ENCODE measurements around the gene MXRA7.
A peak's percentile ranks its signal among the peaks of the same experiment; 100 is the strongest.

Gene MXRA7

DNA sequence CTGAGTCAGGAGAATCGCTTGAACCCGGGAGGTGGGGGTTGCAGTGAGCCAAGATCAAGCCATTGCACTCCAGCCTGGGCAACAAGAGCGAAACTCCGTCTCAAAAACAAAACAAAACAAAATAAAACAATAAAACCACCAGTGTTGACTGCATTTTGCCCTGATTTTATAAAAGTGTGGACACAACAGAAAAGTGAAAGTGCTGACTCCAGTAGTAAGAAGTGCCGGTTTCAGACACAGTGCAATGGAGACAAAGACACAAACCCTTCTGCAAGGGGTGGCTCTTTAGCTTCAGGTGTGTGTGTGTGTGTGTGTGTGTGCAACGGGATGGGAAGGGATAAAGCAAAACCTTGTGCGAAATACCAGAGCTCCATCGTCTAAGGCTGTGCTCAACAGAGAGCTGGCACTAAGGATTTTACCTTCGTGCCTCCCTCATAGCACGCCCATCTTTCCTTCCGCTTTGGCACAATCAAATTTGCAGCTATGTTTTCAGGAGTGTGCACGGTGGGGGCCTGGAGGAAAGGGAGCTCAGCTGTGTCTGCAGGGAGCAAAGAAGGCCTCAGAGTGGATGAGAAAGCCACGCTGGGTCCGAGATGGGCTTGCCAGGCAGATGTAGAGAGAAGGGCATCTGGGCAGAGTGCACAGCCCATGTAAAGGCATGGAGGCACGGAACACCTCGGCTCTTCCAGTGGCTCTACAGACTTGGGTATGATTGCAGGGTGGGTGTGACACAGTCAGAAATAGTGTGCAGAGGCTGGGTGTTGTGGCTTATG, 15.5 kb downstream of the MXRA7 start:
- peak; percentile 78 for DNase-seq

DNA sequence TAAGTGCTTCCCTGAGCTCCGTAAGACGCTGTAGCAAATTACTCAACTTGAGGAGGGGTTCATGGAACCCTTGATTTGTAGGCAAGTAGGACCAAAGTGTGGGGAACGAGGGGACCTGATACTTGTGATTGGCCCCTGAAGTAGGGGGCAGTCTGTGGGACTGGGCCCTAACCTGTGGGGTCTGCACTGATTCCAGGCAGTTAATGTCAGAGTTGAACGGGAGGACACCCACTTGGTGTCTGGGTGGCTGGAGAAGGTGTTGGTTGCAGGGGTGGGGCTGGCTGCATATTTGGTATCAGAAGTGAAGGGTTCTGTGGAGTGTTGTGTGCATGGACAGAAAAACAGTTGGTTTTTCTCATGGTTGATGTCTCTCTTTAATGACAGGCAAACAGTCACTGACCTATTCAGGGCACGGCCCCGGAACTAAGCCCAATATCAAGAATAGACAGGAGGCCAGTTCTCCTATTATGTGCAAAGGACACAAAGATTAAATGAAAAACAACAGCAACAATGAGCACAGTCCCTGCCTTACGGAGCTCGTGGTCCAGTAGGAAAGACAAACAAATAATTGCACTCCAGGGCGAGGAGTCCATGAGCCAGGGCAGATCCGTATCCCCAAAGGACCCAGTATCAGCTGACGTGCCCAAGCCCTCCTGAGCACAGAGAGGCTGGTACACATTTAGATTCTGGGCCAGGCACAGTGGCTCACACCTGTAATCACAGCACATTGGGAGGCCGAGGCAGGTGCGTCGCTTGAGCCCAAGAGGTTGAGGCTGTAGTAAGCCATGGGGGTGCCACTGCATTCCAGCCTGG, 19.2 kb downstream of the MXRA7 start:
- no peak for DNase-seq

DNA sequence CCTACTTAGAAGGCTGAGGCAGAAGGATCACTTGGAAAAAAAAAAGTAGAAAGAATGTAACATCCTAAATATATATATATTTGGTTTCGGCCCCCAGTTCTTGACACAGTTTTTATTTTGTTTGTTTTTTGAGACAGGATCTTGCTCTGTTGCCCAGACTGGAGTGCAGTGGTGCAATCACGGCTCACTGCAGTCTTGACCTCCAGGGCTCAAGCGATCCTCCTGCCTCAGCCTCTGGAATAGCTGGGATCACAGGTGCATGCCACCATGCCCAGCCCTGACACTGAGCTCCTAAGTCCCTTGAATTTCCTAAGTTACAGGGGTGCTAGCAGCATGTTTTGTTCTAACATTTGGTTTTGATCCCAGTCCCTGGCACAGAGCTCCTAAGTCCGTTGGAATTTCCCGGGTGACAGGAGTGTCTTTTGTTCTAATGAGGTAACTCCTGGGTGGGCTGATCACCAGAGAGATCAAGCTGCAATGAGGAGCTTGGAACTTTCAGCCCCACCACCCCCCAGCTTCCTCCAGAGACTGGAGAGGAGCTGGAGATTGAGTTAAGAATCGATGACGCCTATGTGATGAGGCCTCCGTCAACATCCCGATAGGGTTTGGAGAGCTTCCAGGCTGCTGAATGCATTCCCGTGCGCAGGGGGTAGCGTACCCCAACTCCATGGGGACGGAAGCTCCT, 20.0 kb downstream of the MXRA7 start:
- no peak for DNase-seq

DNA sequence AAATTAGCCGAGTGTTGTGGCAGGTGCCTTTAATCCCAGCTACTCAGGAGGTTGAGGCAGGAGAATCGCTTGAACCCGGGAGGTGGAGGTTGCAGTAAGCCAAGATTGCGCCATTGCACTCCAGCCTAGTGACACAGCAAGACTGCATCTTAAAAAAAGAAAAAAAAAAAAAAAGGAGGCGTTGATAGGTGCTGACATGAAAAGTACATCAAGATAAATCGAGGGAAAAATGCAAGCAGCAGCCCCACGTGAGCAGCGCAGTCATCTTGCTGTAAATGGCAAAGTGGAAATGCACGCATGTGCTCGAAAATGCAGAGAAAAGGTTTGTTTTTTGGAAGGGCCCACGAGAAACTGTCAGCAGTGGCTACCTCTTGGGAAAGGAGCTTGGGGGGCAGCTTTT, 20.9 kb downstream of the MXRA7 start:
- no peak for DNase-seq

DNA sequence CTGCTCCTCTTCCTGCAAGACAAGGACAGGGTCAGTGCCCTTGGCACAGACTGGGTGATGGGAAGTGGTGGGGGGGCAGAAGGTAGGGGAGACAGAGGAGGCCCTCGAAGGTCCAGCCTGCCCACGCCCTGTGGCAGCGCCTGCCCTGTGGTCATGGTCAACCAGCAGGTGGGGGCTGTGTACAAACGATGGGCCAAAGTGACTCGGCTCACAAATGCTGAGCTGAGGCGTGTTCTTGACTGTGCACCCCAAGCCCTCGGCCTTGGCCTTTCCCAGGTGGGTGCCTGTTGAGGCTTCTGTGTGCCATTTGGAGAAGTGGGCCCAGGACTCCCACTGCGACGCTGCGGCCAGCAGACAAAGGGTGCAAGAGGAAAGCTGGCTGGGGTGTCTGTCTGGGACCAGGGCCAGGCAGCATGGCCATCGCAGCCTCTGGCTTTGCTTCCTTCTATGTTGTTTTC, 22.6 kb downstream of the MXRA7 start:
- DNase-seq, result no peak

DNA sequence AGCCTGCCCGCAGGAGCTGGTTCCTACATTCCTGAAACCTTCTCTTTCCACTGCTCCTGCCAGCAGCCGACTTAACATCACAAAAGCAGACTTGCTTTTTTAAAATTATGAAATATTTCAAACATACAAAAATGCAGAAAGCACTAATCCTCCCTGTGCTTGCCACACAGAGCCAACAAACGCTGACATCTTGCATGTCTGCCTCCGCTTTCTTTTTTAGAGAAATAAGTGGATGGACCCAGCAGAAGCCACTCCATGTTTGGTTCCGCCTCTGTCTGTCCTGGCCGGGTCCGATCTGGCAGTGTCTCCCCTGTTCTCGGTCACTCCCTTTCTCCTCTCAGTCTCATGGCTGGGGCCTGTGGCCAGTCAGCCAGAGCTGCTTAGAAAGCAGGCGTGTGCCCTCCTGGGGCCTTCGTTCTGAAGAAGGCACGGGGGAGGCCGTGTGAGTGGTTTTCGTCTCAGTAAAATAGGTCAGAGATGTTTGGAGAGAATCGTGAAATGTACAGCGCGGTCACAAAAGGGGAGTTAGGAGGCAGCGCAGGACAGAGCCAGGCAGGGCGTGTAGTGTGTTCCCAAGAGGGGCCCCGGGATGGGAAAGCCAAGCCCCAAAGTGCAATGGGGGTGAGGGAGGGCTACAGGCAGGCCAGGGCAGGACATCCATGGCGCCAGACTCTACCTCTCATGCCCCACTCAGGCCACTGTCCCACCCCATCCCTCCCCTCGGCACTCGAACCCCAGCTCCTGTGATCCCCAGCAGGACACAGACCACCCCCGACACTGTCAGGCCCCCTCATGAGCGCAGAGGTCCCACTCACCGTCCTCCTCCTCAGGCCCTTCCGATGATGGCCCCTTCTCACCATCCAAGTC, 23.2 kb downstream of the MXRA7 start:
- DNase-seq, result no peak

DNA sequence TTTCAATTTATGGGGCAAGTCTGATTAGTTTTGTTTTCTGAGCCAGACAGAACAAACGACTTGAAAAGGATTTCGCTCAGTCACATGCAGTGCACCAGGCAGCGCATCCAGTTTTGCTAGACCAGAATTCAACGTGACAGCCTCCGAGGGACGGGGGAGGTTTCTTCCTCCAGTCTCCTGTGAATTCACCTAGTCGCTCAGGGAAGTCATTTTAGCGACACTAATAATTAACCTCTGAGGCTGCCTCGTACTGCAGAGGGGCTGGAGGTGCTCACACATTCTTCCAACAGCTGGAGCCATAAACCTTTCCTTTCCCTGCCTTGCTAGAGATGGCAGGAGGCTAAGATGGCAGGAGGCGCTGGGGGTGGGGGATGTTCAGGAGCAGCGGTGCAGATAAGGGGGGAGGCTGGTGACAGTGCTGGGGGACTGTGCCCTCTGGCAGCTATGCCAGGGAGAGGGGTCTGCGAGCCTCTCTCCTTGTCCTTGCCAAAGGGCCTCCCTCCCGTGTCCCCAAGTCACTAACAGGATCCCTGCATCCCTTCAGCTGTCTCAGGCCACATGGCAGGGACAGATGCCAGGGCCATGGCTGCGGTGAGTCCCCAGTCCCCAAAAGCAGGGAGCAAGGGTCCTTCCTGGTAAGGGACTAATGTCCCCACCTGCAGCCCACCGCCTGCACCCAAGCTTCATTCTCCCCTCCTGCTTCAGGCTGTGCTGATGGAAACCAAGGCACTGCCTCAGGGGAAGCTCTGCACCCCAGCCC, 24.0 kb downstream of the MXRA7 start:
- no peak for DNase-seq

DNA sequence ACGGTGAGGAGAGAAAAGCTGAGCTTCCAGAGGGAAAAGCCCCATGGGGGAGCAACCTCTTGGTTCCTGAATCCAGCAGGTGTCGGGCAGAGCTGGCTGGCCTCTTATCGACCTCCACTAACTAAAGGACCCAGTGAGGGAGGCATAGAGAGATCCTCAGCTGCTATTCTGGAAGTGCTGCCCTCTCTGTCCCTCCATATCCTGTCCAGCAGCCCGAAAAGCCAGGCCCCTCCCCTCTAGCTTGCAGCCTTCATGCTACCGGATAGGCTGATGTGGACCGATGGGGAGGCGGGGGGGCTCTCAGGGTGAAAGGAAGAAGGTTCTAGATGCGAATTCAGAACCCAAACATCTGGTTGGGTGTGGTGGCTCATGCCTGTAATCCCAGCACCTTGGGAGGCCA, 24.9 kb downstream of the MXRA7 start:
- no peak for DNase-seq

DNA sequence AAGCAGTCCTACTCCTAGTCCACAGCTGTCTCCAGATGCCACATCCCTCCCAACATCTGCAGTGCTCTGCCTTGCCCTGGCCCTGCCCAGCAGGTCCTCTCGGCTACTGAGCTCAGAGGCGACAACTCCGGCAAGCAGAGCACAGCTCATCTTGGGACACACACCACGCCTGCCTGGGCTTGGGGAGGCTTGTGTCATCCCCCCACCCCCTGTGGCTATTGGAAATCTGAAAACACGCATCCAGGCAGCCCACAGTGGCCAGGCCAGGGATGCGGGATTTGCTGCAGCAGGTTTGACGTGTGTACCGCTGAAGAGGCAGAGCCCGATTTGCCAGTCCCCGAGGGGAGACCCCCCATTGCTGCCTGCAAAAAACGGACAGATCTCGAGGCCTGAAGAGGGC, 25.4 kb downstream of the MXRA7 start:
- no peak for DNase-seq

DNA sequence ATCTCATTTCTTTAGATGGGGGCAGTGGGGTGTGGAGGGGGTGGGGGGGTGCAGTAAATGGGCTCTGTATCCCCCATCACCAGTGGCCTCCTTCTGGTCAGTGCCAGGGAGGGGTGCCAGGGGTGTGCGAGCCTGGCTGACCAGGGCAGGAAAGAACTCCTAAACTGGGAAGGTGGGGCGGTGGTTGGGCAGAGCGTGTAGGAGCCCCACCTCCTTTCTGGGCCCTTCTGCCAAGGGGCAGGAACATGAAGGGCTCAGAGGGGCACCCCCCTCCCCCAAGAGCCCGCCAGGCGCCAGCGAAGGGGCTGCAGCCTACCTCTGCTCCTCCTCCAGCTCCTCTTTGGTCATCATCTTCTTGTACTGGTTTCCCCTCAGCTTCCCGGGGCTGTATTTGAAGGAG, 26.0 kb downstream of the MXRA7 start:
- DNase-seq, result no peak

DNA sequence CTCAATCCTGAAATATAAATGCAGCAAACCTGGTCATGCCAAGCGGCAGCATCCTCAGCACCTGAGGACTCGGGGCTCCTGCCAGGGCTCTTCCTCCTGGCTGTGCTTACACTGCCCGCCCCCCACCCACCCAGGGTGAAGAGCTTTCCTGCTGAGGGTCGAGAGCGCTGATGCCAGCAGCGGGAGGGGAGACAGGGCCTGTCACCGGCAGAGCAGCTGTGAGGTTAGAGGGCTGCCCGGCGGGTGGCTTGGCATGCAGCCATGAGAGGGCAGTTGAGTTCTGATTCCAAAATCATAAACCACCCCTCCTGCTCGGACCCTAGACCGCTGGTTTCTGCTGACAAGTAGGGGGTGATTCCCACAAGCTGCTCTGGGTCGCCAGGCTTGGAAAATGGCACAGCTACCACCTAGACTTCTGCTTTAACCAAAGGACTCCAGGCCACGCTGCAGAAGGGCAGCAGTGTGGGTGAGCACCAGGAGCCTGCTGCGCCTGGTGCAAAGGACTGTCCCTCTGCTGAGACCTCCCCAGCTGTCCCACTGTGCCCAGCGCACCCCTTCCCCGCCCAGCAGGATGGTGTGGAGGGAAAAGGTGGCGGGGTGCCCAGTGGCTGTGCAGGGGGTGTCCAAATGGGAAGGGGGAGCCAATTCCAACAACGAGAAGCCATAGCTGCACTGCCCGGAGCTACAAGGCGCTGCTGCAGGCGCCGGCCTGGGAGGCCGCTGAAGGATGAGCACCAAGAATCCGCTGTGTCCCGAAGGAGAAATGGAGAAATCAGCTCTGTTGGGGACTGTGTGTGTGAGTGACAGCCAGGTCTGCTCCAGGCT, 26.6 kb downstream of the MXRA7 start:
- DNase-seq, result peak; percentile 57

DNA sequence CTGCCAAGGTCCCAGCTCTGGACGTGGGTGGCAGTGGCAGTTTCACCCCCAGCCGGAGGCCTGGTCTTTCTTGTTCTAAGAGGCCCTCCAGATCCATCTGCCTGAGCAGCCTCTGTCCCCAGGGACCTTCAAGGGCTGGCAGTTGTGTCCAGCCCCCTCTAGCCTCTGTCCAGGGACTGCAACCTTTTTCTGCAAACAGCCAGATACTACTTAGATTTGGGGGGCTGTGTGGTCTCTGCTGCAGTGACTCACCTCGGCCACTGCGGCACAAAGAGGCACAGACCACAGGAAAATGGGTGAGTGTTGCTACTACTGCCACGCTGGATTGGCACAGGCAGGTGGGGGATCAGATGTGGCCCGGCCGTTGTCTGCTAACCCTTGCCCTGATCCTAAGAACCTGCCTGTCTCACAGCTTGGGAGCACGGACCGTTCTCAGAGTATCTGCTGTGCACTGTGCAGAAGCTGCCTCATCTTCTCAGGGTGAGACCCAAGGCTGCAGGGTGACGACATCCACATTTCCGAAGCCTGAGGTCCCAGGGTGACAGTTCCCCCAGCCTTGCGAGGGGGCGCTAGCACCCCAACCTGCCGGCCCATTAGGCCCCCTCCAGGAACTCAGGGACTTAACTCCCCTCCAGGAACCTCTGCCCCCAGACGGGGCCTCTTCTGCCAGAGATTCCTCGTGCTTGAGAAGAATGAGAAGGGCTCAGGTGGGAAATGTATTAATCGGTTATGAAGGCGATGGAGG, 27.6 kb downstream of the MXRA7 start:
- no peak for DNase-seq

DNA sequence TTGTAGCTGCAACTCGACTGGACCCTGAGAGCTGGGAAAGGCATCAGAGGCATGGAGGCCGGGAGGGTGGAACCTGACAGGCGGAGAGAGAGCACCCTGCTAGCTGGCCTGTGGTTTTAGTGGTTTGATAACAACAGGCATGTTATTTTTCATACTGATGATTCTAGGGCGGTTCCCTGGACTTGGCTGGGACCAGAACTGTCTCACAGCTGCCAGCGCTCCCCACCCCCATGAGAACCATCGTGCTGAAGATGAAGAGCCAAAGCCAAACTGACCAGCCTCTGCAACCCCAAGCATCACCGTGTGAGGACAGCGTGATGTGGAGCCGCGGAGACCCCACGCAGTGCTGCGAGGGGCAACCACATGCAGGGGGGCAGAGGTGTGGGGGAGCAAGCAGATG, 28.5 kb downstream of the MXRA7 start:
- no peak for DNase-seq

DNA sequence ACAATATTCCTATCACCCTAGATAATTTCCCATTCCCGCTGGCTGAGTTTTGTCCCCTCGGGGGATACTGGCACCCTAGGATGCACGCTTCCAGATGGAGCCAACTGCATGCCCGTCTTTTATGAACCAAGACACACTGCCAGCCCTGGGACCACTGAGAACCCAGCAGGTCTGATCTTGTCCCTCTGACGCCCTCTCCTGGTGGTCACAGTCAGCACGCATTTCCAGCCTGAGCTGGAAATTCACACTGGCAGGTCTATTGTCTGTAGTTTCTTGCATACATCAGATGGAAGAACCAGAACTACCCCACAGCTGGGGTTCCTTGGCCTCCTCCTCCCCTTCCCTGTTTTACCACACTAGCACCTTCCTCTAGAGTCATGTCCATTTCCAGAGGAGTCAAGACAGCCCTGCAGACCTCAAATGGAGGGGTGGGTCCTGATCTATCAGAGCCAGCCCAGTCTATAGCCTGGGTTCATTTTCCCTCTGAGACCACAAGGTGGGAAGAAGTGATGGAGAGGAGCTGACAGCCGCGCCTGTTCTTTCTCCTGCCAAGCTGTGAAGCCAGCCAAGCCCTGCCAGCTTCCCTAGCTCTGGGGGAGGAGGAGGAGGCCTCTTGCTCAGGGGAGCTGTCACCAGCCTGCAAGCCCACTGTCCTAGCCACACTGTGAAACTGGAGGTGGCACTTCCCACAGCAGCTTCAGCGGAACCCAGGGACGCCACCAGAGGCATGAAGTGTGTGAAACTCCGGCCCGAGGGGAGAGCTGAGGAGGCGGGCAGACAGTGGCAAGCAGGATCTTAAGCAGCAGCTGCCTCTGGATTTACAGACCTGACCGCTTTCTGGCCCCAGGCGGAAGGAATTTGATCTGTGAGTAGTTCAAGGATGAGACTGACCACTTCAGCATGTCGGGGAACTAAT, 29.3 kb downstream of the MXRA7 start:
- peak; percentile 78 for DNase-seq

DNA sequence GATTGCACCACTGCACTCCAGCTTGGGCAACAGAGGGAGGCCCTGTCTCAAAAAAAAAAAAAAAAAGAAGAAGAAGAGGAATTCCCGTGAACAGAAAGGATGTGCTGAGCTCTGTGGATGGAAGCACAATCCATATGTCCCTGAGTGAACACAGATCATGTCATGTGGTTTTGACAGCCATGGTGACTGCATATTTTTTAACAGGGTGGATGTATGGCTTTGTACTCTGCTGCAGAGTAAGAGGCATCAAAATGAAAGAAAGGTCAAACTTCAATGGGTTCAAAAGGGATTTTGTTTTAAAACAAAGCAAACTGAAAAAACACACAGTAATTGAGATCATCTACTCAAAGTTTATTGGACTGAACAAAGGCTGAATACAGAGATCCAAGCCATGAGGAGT, 31.5 kb downstream of the MXRA7 start:
- DNase-seq, result no peak

DNA sequence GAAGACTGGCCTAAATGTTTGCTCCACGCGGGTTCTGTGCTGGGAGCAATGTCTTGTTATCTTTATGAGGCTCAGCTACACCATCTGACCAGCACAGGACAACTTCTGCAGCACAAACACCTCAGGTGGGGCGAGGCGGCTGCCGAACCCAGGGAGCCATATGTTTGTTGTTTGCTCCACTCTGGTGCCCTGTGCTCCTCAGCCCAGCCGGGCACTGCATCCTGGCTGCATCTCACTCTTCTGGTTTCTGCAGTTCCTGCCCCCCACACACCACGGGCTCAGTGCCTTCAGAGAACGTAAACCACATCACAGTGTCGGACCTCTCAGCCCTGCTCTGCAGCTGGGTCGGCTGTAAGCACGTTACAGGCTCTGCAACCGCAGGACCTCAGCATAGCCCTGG, 32.4 kb downstream of the MXRA7 start:
- no peak for DNase-seq

DNA sequence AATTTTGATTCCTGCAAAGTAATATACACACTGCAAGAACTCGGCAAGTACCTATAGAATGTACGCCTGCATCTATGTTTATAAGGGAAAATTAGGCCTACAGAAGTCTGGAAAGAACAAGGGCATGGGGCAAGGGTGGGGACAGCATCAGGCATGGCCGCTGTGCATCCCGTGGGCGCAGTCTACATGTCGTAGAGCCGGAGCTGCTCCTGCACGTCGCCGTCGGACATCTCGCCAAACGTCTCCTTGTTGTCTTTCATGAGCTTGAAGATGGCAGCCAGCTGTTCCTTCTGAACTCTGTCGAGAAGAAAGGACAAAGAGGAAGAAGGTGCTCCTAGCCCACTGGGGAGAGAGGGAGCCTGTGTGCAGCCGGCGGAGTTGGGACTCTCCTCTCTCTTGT, 33.4 kb downstream of the MXRA7 start:
- no peak for DNase-seq

DNA sequence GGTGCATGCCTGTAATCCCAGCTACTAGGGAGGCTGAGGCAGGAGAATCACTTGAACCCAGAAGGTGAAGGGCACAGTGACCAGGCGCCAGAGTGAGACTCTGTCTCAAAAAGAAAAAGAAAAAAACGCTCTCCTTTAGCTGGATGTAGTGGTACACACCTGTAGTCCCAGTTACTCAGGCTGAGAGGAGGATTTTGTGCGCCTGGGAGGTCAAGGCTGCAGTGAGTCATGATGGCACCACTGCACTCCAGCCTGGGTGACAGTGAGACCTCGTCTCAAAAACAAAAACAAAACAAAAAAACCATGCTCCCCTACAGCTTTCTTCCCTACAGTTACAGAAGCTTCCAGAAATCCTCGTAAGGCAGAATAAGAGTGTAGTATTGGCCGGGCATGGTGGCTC, 34.1 kb downstream of the MXRA7 start:
- DNase-seq, result no peak

DNA sequence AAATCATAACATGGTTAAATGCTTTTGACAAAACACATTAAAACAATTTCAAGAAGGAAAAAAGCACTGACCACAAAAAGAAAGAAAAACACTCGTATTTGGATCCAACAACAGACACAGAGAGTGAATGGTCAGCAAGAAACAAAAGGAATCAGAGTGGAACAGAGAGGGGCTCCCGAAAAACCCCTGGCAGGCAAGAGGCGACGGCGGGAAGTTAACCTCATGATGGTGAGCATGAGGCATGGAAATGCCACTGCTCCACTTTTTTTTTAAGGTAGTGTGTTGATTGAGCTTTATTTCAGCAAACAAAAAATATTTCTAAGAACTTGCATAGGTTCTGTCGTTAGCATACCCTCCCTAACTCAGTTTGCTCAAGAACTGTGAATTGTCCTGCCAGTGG, 35.1 kb downstream of the MXRA7 start:
- DNase-seq, result no peak
